Measurements from ENCODE around the gene CACNA1I.

CACNA1I gene

GRCh38 chr22:39600491-39601179 is 30.1 kb downstream of the CACNA1I start:
- DNase-seq = no peak

- DNase-seq = no peak
Measured at GRCh38 chr22:39601180-39601535, 30.6 kb downstream of the CACNA1I start.

GRCh38 chr22:39603345-39603744 is 32.8 kb downstream of the CACNA1I start:
- DNase-seq = no peak

GRCh38 chr22:39610246-39610645 is 39.7 kb downstream of the CACNA1I start:
- DNase-seq = no peak

- DNase-seq = no peak
Measured at GRCh38 chr22:39610766-39611165, 40.2 kb downstream of the CACNA1I start.

- DNase-seq = no peak
Measured at GRCh38 chr22:39611360-39611759, 40.8 kb downstream of the CACNA1I start.

GRCh38 chr22:39612811-39613548 is 42.4 kb downstream of the CACNA1I start:
- DNase-seq = peak in 1 of 2 experiments; percentile 14

- DNase-seq = no peak
Measured at GRCh38 chr22:39613549-39613921, 43.0 kb downstream of the CACNA1I start.

GRCh38 chr22:39614442-39614841 is 43.9 kb downstream of the CACNA1I start:
- no peak for DNase-seq

- no peak for DNase-seq
Measured at GRCh38 chr22:39616051-39616450, 45.5 kb downstream of the CACNA1I start.

- no peak for DNase-seq
Measured at GRCh38 chr22:39616781-39617180, 46.2 kb downstream of the CACNA1I start.

- DNase-seq = peak; percentile 23 to 24
Measured at GRCh38 chr22:39617342-39617741, 46.8 kb downstream of the CACNA1I start.

- DNase-seq = no peak
Measured at GRCh38 chr22:39617970-39618757, 47.6 kb downstream of the CACNA1I start.

GRCh38 chr22:39618996-39619530 is 48.5 kb downstream of the CACNA1I start:
- no peak for DNase-seq

GRCh38 chr22:39620924-39621690 is 50.6 kb downstream of the CACNA1I start:
- DNase-seq = peak in 1 of 2 experiments; percentile 16

- no peak for DNase-seq
Measured at GRCh38 chr22:39621826-39622225, 51.3 kb downstream of the CACNA1I start.

- peak; percentile 75 to 78 for DNase-seq
Measured at GRCh38 chr22:39622881-39623367, 52.4 kb downstream of the CACNA1I start.

- no peak for DNase-seq
Measured at GRCh38 chr22:39623603-39624500, 53.3 kb downstream of the CACNA1I start.

- no peak for DNase-seq
Measured at GRCh38 chr22:39624501-39624821, 53.9 kb downstream of the CACNA1I start.

- no peak for DNase-seq
Measured at GRCh38 chr22:39625569-39626537, 55.3 kb downstream of the CACNA1I start.

Measured in activated CD4-positive, alpha-beta T cell treated with anti-CD3 and anti-CD28 coated beads, Interleukin-2, amount 50 U/mL, for 48 hours (primary cell).